Erythroblast (primary cell): ENCODE results near the gene WDR7.

Experiments
- GATA1 ChIP-seq: IDR thresholded peaks from 2 replicates; pipeline ENCODE4 v1.6.1; 2011; ENCODE audit warnings: low read depth, mild to moderate bottlenecking, control low read depth, low read length, moderate library complexity
- POLR2A ChIP-seq: IDR thresholded peaks from 2 replicates; pipeline ENCODE4 v1.6.1; 2011; ENCODE audit warnings: mild to moderate bottlenecking, low read length

GRCh38 chr18:57081899-57082298 lies 430.7 kb downstream of the WDR7 start:
- TF ChIP-seq POLR2A (no peak), GATA1 (no peak)
